Measurements from ENCODE around the gene TRAPPC3.

DNA sequence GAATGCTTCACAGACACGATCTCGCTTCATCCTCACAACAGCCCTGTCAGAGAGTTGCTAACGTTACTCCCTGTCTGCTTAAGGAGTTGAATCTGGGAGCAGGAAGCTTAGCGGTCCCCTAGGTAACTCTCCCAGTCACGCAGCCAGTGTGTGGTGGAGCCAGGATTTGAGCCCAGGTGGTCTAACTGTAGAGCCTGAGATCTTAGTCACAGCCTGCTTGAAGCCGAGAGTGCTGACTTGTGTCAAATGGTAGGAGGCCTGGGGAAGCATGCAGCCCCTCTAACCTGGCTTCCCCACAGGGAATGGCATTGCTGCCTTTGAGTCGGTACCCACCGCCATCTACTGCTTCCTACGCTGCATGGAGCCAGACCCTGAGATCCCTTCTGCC, 56.5 kb downstream of the TRAPPC3 start:
- TF ChIP-seq, protein P1, sequence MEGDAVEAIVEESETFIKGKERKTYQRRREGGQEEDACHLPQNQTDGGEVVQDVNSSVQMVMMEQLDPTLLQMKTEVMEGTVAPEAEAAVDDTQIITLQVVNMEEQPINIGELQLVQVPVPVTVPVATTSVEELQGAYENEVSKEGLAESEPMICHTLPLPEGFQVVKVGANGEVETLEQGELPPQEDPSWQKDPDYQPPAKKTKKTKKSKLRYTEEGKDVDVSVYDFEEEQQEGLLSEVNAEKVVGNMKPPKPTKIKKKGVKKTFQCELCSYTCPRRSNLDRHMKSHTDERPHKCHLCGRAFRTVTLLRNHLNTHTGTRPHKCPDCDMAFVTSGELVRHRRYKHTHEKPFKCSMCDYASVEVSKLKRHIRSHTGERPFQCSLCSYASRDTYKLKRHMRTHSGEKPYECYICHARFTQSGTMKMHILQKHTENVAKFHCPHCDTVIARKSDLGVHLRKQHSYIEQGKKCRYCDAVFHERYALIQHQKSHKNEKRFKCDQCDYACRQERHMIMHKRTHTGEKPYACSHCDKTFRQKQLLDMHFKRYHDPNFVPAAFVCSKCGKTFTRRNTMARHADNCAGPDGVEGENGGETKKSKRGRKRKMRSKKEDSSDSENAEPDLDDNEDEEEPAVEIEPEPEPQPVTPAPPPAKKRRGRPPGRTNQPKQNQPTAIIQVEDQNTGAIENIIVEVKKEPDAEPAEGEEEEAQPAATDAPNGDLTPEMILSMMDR (conservative IDR thresholded peaks at IDR 0.05; ENCODE audit: low read depth, low read length) = no peak
- no peak for TF ChIP-seq EZH2phosphoT487 (IDR thresholded peaks at IDR 0.05; ENCODE audit: borderline replicate concordance, low read length)
